HG03342 (cell line): Measurements from ENCODE around the gene GSG1L2.

Source experiments
- ATAC-seq: cut with Tn5 transposase; IDR thresholded peaks from one replicate; pipeline ENCODE4 v1.9.1; 2021; ENCODE audit warnings: mild to moderate bottlenecking, moderate library complexity; ENCODE audit not compliant: unreplicated experiment

The GSG1L2 gene

DNA sequence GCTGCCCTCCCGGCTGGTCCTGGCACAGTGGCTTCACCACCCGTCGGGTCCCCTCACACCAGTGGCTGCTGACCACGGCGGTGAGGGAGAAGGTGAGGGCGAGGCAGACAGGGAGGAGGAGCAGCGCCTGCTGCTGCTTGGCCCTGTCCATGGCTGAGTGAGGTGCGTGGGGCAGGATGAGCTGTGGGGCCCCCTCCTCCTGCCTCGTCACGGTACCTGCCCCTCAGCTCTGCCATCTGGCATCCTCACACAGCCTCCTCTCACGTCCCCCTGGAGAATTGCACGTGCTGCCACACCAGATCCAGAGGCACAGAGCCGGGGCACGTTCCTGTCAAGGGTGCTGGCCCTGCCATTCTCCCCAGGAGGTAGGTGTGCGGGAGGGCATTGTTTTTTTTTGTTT is at the start of gene GSG1L2:
Gene GSG1L2 (minus strand): TSS at position 159 of the 400 bp plus-strand sequence. CDS start 8 bp downstream, at position 151.
- ATAC-seq: no peak

DNA sequence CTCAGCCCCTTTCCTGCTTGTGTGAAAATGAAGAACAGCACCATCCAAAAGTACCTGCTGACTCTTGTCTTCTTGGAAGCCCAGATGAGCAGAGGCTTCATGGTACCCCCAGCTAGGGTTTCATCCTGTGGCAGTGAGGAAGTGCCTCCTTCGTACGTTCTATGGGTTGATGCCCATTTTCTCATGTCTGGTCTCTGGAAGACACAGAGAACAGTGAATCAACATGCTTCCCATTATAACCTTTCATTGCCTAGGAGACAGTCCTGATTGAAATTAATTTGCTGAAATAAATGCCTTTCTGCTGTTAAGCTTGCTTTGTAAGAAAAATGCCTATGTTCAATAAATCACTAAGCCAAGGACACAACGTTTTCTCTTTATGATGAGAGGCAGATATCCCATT is 46.7 kb upstream of the GSG1L2 start:
- no peak for ATAC-seq

DNA sequence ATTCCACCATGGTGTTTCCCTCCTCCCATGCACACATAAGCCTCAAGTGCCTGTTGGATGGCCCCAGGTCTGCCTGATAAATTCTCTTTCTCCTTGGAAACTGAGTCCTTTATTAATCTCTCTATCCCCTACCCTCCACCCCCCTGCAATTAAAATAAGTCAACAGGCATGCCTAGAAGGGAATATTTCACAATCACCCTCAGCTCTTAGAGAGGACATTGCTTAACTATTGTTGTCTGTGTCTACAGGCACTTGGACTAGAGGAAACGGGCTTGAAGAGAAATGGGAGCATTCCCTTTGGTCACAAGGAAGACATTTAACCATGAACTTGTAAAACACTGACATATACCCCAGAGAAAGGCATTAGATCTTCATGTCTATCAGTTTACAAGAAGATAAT is 43.7 kb upstream of the GSG1L2 start:
- no peak for ATAC-seq

DNA sequence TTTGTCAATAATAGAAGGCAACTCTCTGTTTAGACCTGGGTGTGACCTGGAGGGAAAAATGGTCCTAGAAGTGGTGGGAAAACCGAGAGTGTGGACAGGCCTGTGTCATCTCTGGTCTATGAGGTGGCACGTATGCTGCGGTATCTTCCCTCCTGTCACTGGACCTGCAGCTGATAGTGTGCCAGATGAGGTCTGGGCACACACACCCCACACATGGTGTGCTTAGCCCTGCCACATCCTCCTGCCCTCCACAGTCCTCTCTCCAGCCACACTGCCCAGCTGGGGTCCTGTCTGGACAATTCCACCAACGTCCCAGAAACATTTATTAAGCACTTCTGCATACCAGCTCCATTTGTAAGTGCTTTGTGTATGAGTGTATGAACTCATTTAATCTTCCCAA is 41.1 kb upstream of the GSG1L2 start:
- no peak for ATAC-seq

GRCh38 chr17:9862220-9862619 is 40.3 kb upstream of the GSG1L2 start:
- ATAC-seq: no peak

- no peak for ATAC-seq
Observed at GRCh38 chr17:9860851-9861250, 39.0 kb upstream of the GSG1L2 start.

DNA sequence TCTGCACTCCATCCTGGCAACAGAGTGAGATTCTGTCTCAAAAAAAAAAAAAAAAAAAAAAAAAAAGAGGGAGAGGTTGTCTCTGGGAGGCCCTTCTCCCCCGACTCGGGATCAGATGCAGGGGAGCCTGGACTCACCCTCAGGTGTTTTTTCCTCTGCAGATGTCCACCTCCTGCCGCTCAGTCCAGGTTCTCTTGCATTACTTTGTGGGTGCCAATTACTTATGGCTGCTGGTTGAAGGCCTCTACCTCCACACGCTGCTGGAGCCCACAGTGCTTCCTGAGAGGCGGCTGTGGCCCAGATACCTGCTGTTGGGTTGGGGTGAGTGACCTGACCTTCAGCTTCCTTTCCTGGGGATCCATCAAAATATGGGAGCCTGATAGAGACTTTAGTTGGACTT is 37.9 kb upstream of the GSG1L2 start:
- ATAC-seq: no peak

DNA sequence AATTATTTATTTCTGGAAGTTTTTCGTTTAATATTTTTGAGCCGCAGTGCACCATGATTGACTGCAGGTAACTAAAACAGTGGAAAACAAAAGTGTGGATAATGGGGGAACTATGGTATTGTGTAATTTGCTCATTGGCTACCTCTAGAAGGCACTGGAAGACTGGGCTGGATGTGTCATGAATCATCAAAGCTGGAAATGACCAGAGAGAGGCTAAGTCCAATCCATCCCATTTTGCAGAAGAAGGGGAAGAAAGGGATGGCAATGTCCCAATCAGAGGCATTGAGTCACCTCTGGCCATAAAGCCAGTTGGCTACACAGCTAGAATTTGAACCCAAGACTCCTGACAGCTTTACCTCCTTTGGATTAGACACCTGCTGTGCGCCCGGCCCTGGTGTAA is 33.2 kb upstream of the GSG1L2 start:
- ATAC-seq: no peak

DNA sequence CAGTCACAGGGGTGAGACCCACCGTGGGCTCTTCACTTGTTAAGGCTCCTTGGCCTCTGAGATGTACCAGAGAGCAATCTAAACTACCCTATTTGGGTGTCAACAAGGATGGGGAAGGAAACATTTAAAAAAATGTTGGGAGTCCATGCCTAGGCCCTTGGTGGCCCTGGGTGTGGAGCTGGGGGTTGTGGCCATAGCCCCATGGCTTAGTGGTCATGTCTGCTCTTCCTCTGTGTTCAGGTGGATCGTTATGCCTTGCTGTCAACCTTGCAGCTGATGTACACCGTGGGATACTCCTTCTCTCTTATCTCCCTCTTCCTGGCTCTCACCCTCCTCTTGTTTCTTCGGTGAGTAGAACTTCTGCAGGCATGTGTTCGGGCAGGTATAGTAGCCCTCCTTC is 32.4 kb upstream of the GSG1L2 start:
- no peak for ATAC-seq

GRCh38 chr17:9850151-9850550 is 28.3 kb upstream of the GSG1L2 start:
- no peak for ATAC-seq

DNA sequence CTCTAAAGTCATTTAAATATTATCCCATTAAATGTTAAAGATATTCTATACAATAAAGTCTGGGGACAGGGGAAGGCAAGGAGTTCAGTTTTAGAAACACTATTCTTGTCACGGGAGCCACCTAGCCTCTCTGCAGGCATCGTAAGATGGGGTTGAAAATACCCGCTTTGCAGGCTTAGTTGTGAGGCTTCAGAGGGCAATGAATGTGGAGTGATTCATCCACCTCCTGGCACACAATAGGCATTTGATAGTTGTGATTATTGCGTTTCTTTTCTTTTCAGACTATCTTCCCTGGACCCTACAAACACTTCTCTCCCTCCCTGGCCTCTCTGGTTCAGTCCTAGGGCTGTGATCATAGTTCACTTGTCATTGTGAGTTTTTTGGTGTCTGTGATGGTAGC is 23.4 kb upstream of the GSG1L2 start:
- no peak for ATAC-seq

DNA sequence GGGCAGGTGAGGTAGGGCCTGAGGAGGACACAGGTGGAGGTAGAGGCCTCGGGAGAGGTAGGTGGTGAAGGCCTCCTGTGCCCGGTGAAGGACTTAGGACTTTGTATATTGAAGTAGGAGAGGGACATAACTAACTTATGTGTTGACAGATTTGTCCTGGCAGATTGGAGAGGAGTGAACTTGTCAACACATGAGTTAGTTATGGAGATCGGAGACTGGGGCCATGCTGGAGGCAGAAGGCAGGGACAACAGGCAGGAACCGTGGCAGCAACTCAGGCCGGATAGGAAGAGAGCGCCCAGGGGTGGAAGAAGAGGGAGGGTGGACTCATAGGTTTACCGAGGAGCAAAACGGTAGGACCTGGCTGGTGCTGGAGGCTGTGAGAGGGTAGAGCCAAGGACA is 22.3 kb upstream of the GSG1L2 start:
- no peak for ATAC-seq

- no peak for ATAC-seq
Observed at GRCh38 chr17:9843152-9844010, 21.5 kb upstream of the GSG1L2 start.

DNA sequence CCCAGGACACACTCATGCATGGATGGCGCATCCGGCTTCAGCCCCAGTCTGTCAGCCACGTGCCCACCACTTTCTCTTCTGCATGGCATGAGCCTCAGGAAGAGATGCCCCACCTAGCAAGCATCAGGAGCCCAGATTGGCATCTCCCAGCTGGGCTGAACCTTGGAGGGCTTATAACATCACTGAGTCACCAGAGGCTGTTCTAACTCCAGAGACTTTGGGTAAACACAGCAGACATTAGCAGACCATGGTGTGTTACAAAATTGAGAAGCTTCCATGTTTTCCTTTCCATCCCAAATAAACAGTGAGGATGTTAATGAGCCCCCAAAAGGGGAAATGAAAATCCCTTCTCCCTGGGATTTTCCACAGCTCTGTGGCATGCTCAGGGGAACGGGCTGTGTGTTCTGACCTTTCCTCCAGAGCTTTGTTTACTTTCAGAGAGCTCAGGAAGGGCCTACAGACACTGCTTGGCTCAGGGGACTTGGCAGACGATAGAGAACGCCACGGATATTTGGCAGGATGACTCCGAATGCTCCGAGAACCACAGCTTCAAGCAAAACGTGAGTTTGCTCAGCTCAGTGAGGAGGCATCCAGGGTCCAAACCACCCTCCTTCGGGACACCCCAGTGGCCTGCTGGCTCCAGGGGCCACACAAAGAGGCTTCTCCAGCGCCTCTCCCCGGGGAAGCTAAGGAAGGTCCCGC is 20.3 kb upstream of the GSG1L2 start:
- ATAC-seq: no peak

DNA sequence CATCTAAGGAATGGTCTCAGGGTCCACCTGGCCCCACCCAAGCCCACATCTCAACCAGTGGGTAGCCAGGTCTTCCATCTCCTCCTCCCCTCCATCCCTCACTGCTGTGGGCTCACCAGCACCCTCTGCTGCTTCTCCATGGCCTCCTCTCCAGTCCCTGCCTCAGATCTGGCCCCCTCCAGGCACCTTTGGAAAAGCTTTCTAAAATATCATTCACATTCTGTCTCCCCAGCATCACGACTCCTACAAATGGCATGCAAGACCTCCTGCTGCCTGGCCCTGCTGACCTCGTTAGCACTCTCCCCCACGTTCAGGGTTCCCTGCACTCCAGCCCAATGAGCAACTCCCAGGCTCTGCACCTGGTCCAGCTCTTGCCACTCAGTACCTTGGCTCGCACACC is 17.6 kb upstream of the GSG1L2 start:
- no peak for ATAC-seq

DNA sequence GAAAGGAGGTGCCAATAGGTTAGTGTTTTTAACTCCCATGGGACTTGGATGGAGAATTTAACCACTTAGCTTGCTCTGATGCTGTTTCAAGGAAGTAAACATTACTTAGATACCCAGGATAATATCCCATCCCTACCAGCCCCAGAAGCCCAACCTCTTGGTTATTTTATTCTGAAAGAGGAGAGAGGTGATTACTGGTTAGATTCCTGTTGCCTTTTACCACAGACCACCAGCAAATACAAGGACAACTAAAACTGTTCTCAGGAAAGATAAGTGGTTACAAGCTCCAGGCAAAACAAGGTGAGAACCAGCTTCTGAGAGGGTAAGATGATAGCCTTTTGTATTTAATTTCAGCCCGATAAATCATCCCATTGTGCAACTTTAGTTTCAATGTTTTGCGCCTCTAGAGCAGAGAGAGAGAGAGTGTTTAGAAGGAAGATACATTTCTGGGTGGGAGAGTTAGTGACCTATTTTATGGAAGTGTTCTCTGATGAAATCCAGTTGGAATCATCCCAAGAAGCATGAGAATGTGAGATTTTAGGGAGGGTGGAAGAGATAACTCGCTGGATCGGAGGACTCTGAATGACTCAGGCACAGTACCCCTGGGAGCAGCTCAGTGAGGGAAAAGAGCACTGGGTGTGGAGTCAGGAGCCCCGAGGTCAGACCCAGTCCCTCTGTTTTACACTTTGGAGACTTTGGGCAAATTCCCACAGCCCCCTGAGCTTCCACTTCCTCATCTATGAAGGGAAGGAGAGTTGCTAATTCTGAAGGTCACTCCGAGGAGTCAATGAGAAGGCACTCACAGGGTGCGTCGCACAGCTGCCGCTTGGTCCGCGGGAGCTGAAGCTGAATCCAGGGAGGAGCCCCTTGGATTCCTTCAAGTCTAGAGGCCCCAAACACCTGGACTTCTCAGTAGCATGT is 15.9 kb upstream of the GSG1L2 start:
- ATAC-seq: no peak

DNA sequence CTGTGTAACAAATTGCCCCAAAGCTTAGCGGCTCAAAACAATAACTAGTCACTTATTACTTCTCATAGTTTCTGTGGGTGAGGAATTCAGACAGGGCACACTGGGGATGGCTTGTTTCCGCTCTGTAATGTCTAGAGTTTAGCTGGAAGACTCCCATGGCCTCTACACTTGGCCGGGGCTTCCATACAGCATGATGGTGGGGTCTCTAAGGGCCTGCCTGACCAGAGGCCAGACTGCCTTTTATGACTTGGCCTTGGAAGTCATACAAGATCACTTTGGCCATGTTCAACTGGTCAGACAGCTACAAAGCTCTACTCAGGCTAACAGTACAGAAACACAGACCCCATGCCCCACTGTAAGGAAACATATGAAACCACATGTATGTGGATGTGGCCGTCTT is 12.0 kb upstream of the GSG1L2 start:
- ATAC-seq: no peak

DNA sequence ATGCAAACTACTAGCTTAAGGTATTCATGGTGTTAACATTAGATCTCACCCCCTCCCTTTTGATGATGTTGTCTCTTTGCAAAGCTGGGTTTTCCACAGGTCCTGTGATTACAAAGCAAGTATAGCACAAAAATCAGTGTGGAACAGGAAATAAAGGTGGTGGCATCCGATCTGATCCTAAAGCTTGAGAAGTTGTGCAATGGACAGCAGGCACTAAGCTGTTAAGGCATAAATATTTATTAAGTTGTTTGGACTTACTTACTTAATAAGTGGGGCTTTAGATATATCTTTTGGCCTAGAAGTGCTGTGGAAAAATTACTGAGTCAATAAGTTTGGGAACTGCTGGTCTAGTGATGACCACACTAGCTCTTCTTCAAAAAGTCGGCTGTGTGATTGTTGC is 8.8 kb upstream of the GSG1L2 start:
- no peak for ATAC-seq

DNA sequence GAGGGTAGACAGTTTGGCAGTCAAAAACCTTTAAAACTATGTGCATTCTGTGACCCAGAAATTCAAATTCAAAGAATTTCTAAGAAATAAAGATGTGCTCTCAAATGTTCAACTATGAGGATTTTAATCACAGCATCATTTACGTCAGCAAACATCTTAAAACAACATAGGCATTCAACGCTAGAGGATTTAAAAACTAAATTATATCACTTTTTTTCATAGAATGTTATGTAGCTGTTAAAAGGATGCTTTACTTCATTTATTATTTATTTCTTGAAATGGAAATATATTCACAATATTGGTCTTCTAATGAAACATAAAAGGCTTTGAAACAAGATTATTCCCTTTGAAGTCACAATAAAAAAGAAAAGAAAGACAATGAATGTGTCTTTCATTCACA is 7.5 kb upstream of the GSG1L2 start:
- no peak for ATAC-seq

DNA sequence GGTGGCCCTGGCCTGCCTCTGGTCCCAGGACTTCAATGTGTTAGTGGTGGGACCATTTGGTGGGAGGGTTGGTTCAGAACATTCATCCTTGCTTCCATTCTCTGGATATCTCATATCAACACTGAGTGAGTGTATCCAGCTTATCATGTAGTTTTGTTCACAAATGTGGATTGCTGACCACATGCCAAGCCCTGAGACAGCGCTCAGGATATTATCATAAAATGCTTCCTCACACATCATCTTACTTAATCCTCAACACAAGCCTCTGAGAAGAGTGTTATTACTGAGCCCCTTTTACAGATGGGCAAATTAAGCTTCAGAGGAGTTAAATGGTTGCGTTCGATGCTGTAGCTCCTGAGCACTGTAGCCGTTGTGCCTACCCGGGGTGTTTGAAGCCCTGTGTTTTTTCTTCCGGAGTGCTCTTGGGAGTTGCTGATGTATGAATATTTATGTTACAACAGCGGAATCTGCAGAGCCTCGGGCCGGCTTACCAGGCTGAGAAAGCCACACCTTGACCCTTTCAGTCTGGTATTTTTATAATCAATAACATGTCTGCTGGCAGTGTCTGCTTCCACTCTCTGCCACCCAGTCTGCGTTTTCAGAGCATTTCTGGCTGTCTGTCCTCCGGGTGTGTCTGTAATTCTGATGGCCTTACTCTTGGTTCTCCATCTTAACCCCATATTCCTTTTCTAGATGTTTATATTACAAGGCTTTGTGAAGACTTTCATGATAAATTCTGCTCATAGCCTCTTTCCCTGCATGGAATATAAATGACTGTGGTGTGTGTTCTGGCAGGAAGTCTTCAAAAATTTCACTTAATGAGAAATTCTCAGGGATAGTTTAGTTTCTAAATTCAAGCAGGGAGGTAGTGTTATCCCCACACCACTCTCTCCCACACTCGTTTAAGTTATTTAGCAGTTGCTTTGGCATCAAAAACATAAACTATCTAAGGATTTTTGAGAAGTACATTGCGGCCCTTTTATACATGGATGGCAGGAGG is 6.7 kb upstream of the GSG1L2 start:
- ATAC-seq: no peak
